Lung (tissue), 12 donors: ENCODE data around the gene COL9A3. TPM values are rescaled to one million over a fixed set of nuclear protein-coding genes. Genes with fewer than 3 reads are reported as not detected.

Source experiments
- ATAC-seq: fragments of 200-7000 bp; cut with Tn5 transposase; one replicate; pipeline ENCODE4 v1.9.1; 2020; ENCODE audit warnings: moderate number of reproducible peaks; ENCODE audit not compliant: insufficient read depth, low FRiP score
- DNase-seq, 3 donors: peaks; one replicate each; pipeline ENCODE4 v3.0.0-alpha.2; 2013 to 2017
- H3K27ac ChIP-seq, 2 donors: one replicate each; pipeline ENCODE4 v1.5.1; 2013; ENCODE audit warnings: mild to moderate bottlenecking in 2 of 2, moderate library complexity in 2 of 2, control low read depth in 1 of 2, inconsistent platforms in 1 of 2, low read depth in 1 of 2, low read length in 1 of 2
- H3K27me3 ChIP-seq, 3 donors: one replicate each; pipeline ENCODE4 v1.5.1; 2013; ENCODE audit warnings: low read length in 2 of 3; ENCODE audit not compliant: control insufficient read depth in 3 of 3, insufficient read depth in 3 of 3
- H3K36me3 ChIP-seq, 4 donors: one replicate each; pipeline ENCODE4 v1.5.1; 2013; ENCODE audit warnings: low read length in 4 of 4, mild to moderate bottlenecking in 1 of 4, moderate library complexity in 1 of 4; ENCODE audit not compliant: control insufficient read depth in 4 of 4, insufficient read depth in 4 of 4
- H3K4me1 ChIP-seq, 5 donors: one replicate each; pipeline ENCODE4 v1.5.1; 2013; ENCODE audit warnings: low read length in 5 of 5, mild to moderate bottlenecking in 2 of 5, moderate library complexity in 1 of 5; ENCODE audit not compliant: control insufficient read depth in 5 of 5, insufficient read depth in 5 of 5
- H3K4me3 ChIP-seq: one replicate; pipeline ENCODE4 v1.5.1; 2013; ENCODE audit warnings: mild to moderate bottlenecking, control low read depth, moderate library complexity
- H3K9ac ChIP-seq, 2 donors: one replicate each; pipeline ENCODE4 v1.5.1; 2013; ENCODE audit warnings: low read length in 2 of 2, control low read depth in 1 of 2; ENCODE audit not compliant: insufficient read depth in 1 of 2
- H3K9me3 ChIP-seq, 4 donors: one replicate each; pipeline ENCODE4 v1.5.1; 2013; ENCODE audit warnings: low read length in 3 of 4, mild to moderate bottlenecking in 1 of 4, moderate library complexity in 1 of 4; ENCODE audit not compliant: control insufficient read depth in 4 of 4, insufficient read depth in 3 of 4
- CTCF ChIP-seq: IDR thresholded peaks from 2 replicates; pipeline ENCODE4 v1.5.1; 2012; ENCODE audit warnings: mild to moderate bottlenecking; ENCODE audit errors: control extremely low read depth, extremely low read depth
- WGBS, 2 donors: extraction: QIAGEN DNeasy Blood & Tissue Kit; methylation state at CpG; one replicate each; pipeline ENCODE4 v1.1.7; 2013; 5-methylcytosine and 5-hydroxymethylcytosine counted together
- polyA plus RNA-seq, 2 donors: library from polyadenylated mRNA; stranded (reverse); fragments of 200-250 nt; gene quantifications; one replicate each; pipeline ENCODE4 v1.2.1, GENCODE V29; 2013
- total RNA-seq, 2 donors: library from RNA; depleted of rRNA in 1 of 2; stranded (reverse); fragments of >200 nt in 1 of 2; gene quantifications; one replicate each; pipeline ENCODE4 v1.2.1, GENCODE V29; 2014 to 2021
- donor health status: control.
- donor health status: control.
- donor health status: Bipolar disorder and iron deficiency.
- donor health status: healthy.
- donor health status: DM: yes; HTN: yes; CAD: no.

The COL9A3 gene
- total and polyA plus RNA-seq, 4 donors = 0.55 to 26.1 (median 4.0) TPM

- DNase-seq (no peak), ATAC-seq (no peak)
- no peak overlapping the region for H3K9ac ChIP-seq
- H3K27me3 ChIP-seq = no peaks in the 10 kb centered on the region
- WGBS, 2 donors = 85 to 93% methylated on average over 25 of the region's 25 CpGs
- H3K9me3 ChIP-seq = no peaks in the 10 kb centered on the region
- H3K4me3 ChIP-seq = no peak overlapping the region
- TF ChIP-seq CTCF = no peak
- no peak overlapping the region for H3K27ac ChIP-seq
- no peaks in the 10 kb centered on the region for H3K36me3 ChIP-seq
- H3K4me1 ChIP-seq = peaks cover 0 to 30% (median 6%) of the 10 kb centered on the region in 5 donors
These were observed 45.3 kb upstream of the COL9A3 start for GRCh38 chr20:62771396-62772102.

- H3K27me3 ChIP-seq = no peaks in the 10 kb centered on the region
- peaks cover 0 to 28% (median 7%) of the 10 kb centered on the region in 5 donors for H3K4me1 ChIP-seq
- no peaks in the 10 kb centered on the region for H3K9me3 ChIP-seq
- no peak overlapping the region for H3K9ac ChIP-seq
- no peak for ATAC-seq
- DNase-seq = no peak
- 91 to 96% methylated on average over 23 of the region's 23 CpGs for WGBS, 2 donors
- H3K36me3 ChIP-seq = no peaks in the 10 kb centered on the region
- TF ChIP-seq CTCF = no peak
- no peak overlapping the region for H3K27ac ChIP-seq
- no peak overlapping the region for H3K4me3 ChIP-seq
These were observed 44.7 kb upstream of the COL9A3 start for GRCh38 chr20:62772103-62772611.

GRCh38 chr20:62772619-62772989 is 44.2 kb upstream of the COL9A3 start:
- ATAC-seq (no peak), DNase-seq (no peak)
- Histone ChIP-seq H3K36me3 (no peaks in the 10 kb centered on the region), H3K4me3 (no peak overlapping the region), H3K4me1 (peaks cover 0 to 26% (median 7%) of the 10 kb centered on the region in 5 donors), H3K27ac (no peak overlapping the region), H3K27me3 (no peaks in the 10 kb centered on the region), H3K9me3 (no peaks in the 10 kb centered on the region), H3K9ac (no peak overlapping the region)
- 65 to 72% methylated on average over 11 of the region's 11 CpGs for WGBS, 2 donors
- TF ChIP-seq CTCF = no peak
